ENCODE data around the gene PRDM5. TPM values are rescaled to one million over a fixed set of nuclear protein-coding genes. Genes with fewer than 3 reads are reported as not detected.

Gene PRDM5
- total RNA-seq = 3.8 and 7.6 TPM in 2 replicates

GRCh38 chr4:120922381-120923206, at the start of gene PRDM5:
PRDM5 (minus strand) TSS chr4:120922726; CDS start chr4:120922608, 118 bp downstream.

Other genes with a start within 250 kb of the PRDM5 start
- under 0.01 and 0.16 TPM in 2 replicates for gene NDNF, start 149.8 kb upstream of the PRDM5 start, total RNA-seq
- 0.72 and 0.81 TPM in 2 replicates for gene TNIP3, start 241.6 kb upstream of the PRDM5 start, total RNA-seq

Data from cardiac atrium fibroblast (primary cell).